ENCODE measurements around the gene METTL23. TPM values are rescaled to one million over a fixed set of nuclear protein-coding genes. Genes with fewer than 3 reads are reported as not detected.

Gene METTL23
- total RNA-seq, 4 donors from 2014 or later, result 19.2 to 52.6 (median 25.1) TPM

- H3K9me3 ChIP-seq, result no peaks in the 10 kb centered on the region
- H3K27me3 ChIP-seq, result no peaks in the 10 kb centered on the region
- no peak overlapping the region for H3K27ac ChIP-seq
- ATAC-seq, result no peak
- H3K4me3 ChIP-seq, result no peak overlapping the region
- no peak for TF ChIP-seq EP300 (IDR thresholded peaks at IDR 0.05)
- no peak for TF ChIP-seq CTCF (IDR thresholded peaks at IDR 0.05)
- TF ChIP-seq POLR2AphosphoS5 (IDR thresholded peaks at IDR 0.05), result no peak
- no peak for TF ChIP-seq POLR2A (IDR thresholded peaks at IDR 0.05)
- WGBS, 2 donors (ENCODE audit: low coverage in 1 of 2), result 51 to 62% methylated on average over 4 to 9 of the region's 9 CpGs
- H3K4me1 ChIP-seq, result no peaks in the 10 kb centered on the region
- peaks cover 7 to 79% of the 10 kb centered on the region in 2 donors for H3K36me3 ChIP-seq
Observed at GRCh38 chr17:76747716-76748363, 21.2 kb downstream of the METTL23 start.

- TF ChIP-seq EP300 (IDR thresholded peaks at IDR 0.05) (no peak), POLR2A (IDR thresholded peaks at IDR 0.05) (no peak), POLR2AphosphoS5 (IDR thresholded peaks at IDR 0.05) (no peak), CTCF (IDR thresholded peaks at IDR 0.05) (no peak)
- 100% methylated on average over 1 of the region's 1 CpG for WGBS, 2 donors (ENCODE audit: low coverage in 1 of 2)
Observed at GRCh38 chr17:76748657-76749056, 22.0 kb downstream of the METTL23 start.

GRCh38 chr17:76751416-76751993 is 24.9 kb downstream of the METTL23 start:
- Histone ChIP-seq H3K9me3 (no peaks in the 10 kb centered on the region), H3K36me3 (peaks cover 0 to 76% of the 10 kb centered on the region in 2 donors), H3K4me3 (no peak overlapping the region), H3K4me1 (no peaks in the 10 kb centered on the region), H3K27ac (no peak overlapping the region), H3K27me3 (no peaks in the 10 kb centered on the region)
- TF ChIP-seq EP300 (IDR thresholded peaks at IDR 0.05), result no peak
- TF ChIP-seq POLR2A (IDR thresholded peaks at IDR 0.05), result no peak
- no peak for TF ChIP-seq CTCF (IDR thresholded peaks at IDR 0.05)
- no peak for ATAC-seq
- 86 to 89% methylated on average over 3 of the region's 3 CpGs for WGBS, 2 donors (ENCODE audit: low coverage in 1 of 2)

More at GRCh38 chr17:76748657-76749056, 22.0 kb downstream of the METTL23 start:
- Histone ChIP-seq H3K27me3 (no peaks in the 10 kb centered on the region), H3K9me3 (no peaks in the 10 kb centered on the region), H3K4me3 (no peak overlapping the region), H3K36me3 (peaks cover 7 to 79% of the 10 kb centered on the region in 2 donors), H3K4me1 (no peaks in the 10 kb centered on the region), H3K27ac (no peak overlapping the region)
- no peak for ATAC-seq

- Histone ChIP-seq H3K36me3 (peaks cover 0 to 76% of the 10 kb centered on the region in 2 donors), H3K4me1 (no peaks in the 10 kb centered on the region), H3K4me3 (no peak overlapping the region), H3K27ac (no peak overlapping the region), H3K9me3 (no peaks in the 10 kb centered on the region), H3K27me3 (no peaks in the 10 kb centered on the region)
- TF ChIP-seq POLR2AphosphoS5 (IDR thresholded peaks at IDR 0.05) (no peak), CTCF (IDR thresholded peaks at IDR 0.05) (no peak), POLR2A (IDR thresholded peaks at IDR 0.05) (no peak), EP300 (IDR thresholded peaks at IDR 0.05) (no peak)
- no peak for ATAC-seq
- 63 to 79% methylated on average over 4 of the region's 4 CpGs for WGBS, 2 donors (ENCODE audit: low coverage in 1 of 2)
Observed at GRCh38 chr17:76752006-76752405, 25.4 kb downstream of the METTL23 start.
